GM23248 (cell line): ENCODE measurements around the gene ASTN1. TPM values are rescaled to one million over a fixed set of nuclear protein-coding genes. Genes with fewer than 3 reads are reported as not detected.

Experiments used
- DNase-seq: peaks from one replicate; pipeline ENCODE4 v3.0.0-alpha.2; 2015
- H2AFZ ChIP-seq: fragments of 200-600 bp; sonication (generic); 2 replicates; pipeline ENCODE4 v1.6.1; 2016; ENCODE audit warnings: antibody characterized with exemption
- H3F3A ChIP-seq: fragments of 200-600 bp; sonication (generic); 2 replicates; pipeline ENCODE4 v1.6.1; 2016; ENCODE audit warnings: mild to moderate bottlenecking, antibody characterized with exemption, mixed run types; ENCODE audit not compliant: insufficient read depth
- H3K27ac ChIP-seq: fragments of 200-600 bp; sonication (generic); 2 replicates; pipeline ENCODE4 v1.5.1; 2016; ENCODE audit warnings: mild to moderate bottlenecking
- H3K27me3 ChIP-seq: fragments of 200-600 bp; sonication (generic); replicated peaks from 2 replicates; pipeline ENCODE4 v1.6.1; 2016; ENCODE audit warnings: mild to moderate bottlenecking; ENCODE audit not compliant: insufficient read depth
- H3K36me3 ChIP-seq: fragments of 200-600 bp; sonication (generic); 2 replicates; pipeline ENCODE4 v1.6.1; 2016; ENCODE audit warnings: low read depth, mild to moderate bottlenecking
- H3K4me1 ChIP-seq: fragments of 200-600 bp; sonication (generic); 2 replicates; pipeline ENCODE4 v1.6.1; 2016; ENCODE audit warnings: mild to moderate bottlenecking; ENCODE audit not compliant: insufficient read depth
- H3K4me2 ChIP-seq: fragments of 200-600 bp; sonication (generic); one replicate; pipeline ENCODE4 v1.6.1; 2016; ENCODE audit warnings: mild to moderate bottlenecking; ENCODE audit not compliant: unreplicated experiment
- H3K4me3 ChIP-seq: fragments of 200-600 bp; sonication (generic); 2 replicates; pipeline ENCODE4 v1.5.1; 2016; ENCODE audit warnings: mild to moderate bottlenecking
- H3K79me2 ChIP-seq: fragments of 200-600 bp; sonication (generic); 2 replicates; pipeline ENCODE4 v1.6.1; 2016; ENCODE audit warnings: mild to moderate bottlenecking; ENCODE audit not compliant: insufficient read depth
- H3K9ac ChIP-seq: fragments of 200-600 bp; sonication (generic); 2 replicates; pipeline ENCODE4 v1.6.1; 2016; ENCODE audit warnings: mild to moderate bottlenecking
- H3K9me2 ChIP-seq: fragments of 200-600 bp; sonication (generic); 2 replicates; pipeline ENCODE4 v1.6.1; 2016; ENCODE audit warnings: mixed run types, mild to moderate bottlenecking, moderate library complexity; ENCODE audit not compliant: insufficient read depth
- H3K9me3 ChIP-seq: fragments of 200-600 bp; sonication (generic); one replicate; pipeline ENCODE4 v1.6.1; 2017; ENCODE audit warnings: low read depth
- H4K20me1 ChIP-seq: fragments of 200-600 bp; sonication (generic); 2 replicates; pipeline ENCODE4 v1.6.0; 2016; ENCODE audit not compliant: insufficient read depth
- EZH2 ChIP-seq: fragments of 200-600 bp; sonication (generic); IDR thresholded peaks from 2 replicates; pipeline ENCODE4 v1.6.1; 2018; ENCODE audit warnings: antibody characterized with exemption, mild to moderate bottlenecking; ENCODE audit not compliant: insufficient read depth, poor library complexity, severe bottlenecking
- EZH2phosphoT487 ChIP-seq: fragments of 200-600 bp; sonication (generic); IDR thresholded peaks from 2 replicates; pipeline ENCODE4 v1.6.1; 2018; ENCODE audit warnings: antibody characterized with exemption, moderate library complexity, mild to moderate bottlenecking, low read depth; ENCODE audit not compliant: insufficient read depth
- WGBS, 2 experiments: methylation state at CpG; one replicate each; pipeline ENCODE4 v1.1.6; 2015 to 2017; ENCODE audit warnings: low lambda C conversion rate in 2 of 2, low coverage in 1 of 2; ENCODE audit errors: missing lambda C conversion rate in 2 of 2; 5-methylcytosine and 5-hydroxymethylcytosine counted together
- in situ Hi-C: fragments of 300-500 bp; cut with MboI; formaldehyde crosslinking; loops from 2 replicates; pipeline ENCODE4 v1.15.0; 2020
- polyA plus RNA-seq: library from polyadenylated mRNA; unstranded; fragments of >200 nt; fragmentation: Nextera tagmentation; extraction: Ambion mirVana; gene quantifications from 2 replicates; pipeline ENCODE4 v1.2.1, GENCODE V29; 2016
- total RNA-seq: library from RNA; depleted of rRNA; stranded (reverse); fragments of >200 nt; shearing (Covaris generic); gene quantifications from 2 replicates; pipeline ENCODE4 v1.2.3, GENCODE V29; 2014

Gene ASTN1
- total and polyA plus RNA-seq, 2 experiments from 2014 or later = not detected

- H3K9ac ChIP-seq = no peak overlapping the region
Measured at GRCh38 chr1:176925223-176925622, 239.3 kb downstream of the ASTN1 start.

GRCh38 chr1:176923283-176923682 is 241.2 kb downstream of the ASTN1 start:
- Histone ChIP-seq H4K20me1 (no peaks in the 10 kb centered on the region), H3K4me1 (no peaks in the 10 kb centered on the region), H3K4me3 (no peak overlapping the region), H3K27me3 (no peaks in the 10 kb centered on the region; the same call in 1 of the 2 replicates), H3K9me3 (no peaks in the 10 kb centered on the region), H3K27ac (no peak overlapping the region), H3K4me2 (no peak overlapping the region), H3K9ac (no peak overlapping the region), H3F3A (no peaks in the 10 kb centered on the region), H3K36me3 (no peaks in the 10 kb centered on the region), H2AFZ (no peak overlapping the region), H3K9me2 (no peaks in the 10 kb centered on the region), H3K79me2 (no peaks in the 10 kb centered on the region)
- in situ Hi-C loops = loop anchor here (25.0 kb wide), 1 partner anchor 439 kb away; no protein-coding TSS in a partner anchor
- 19 to 33% methylated on average over 1 of the region's 1 CpG for WGBS, 2 experiments
- TF ChIP-seq EZH2 (no peak), EZH2phosphoT487 (no peak)
- DNase-seq = no peak

More at GRCh38 chr1:176925223-176925622, 239.3 kb downstream of the ASTN1 start:
- 65 to 69% methylated on average over 5 of the region's 5 CpGs for WGBS, 2 experiments
- H3K4me3 ChIP-seq = no peak overlapping the region
- TF ChIP-seq EZH2phosphoT487 (no peak), EZH2 (no peak)
- no peaks in the 10 kb centered on the region for H4K20me1 ChIP-seq
- H3K36me3 ChIP-seq = no peaks in the 10 kb centered on the region
- H3K4me1 ChIP-seq = no peaks in the 10 kb centered on the region
- H2AFZ ChIP-seq = no peak overlapping the region
- H3F3A ChIP-seq = no peaks in the 10 kb centered on the region
- H3K27ac ChIP-seq = no peak overlapping the region
- in situ Hi-C loops = no loop called here
- no peaks in the 10 kb centered on the region for H3K9me2 ChIP-seq
- H3K9me3 ChIP-seq = no peaks in the 10 kb centered on the region
- no peaks in the 10 kb centered on the region; the same call in 1 of the 2 replicates for H3K27me3 ChIP-seq
- DNase-seq = no peak
- no peak overlapping the region for H3K4me2 ChIP-seq
- H3K79me2 ChIP-seq = no peaks in the 10 kb centered on the region

GRCh38 chr1:176919386-176920378 is 244.8 kb downstream of the ASTN1 start:
- Histone ChIP-seq H3K9me3 (no peaks in the 10 kb centered on the region), H3K79me2 (no peaks in the 10 kb centered on the region), H3K9me2 (no peaks in the 10 kb centered on the region), H3K4me3 (no peak overlapping the region), H3K4me1 (no peaks in the 10 kb centered on the region), H3K9ac (no peak overlapping the region), H3K27me3 (no peaks in the 10 kb centered on the region; the same call in 1 of the 2 replicates), H4K20me1 (no peaks in the 10 kb centered on the region), H3K27ac (no peak overlapping the region), H3K36me3 (no peaks in the 10 kb centered on the region), H3K4me2 (no peak overlapping the region), H3F3A (no peaks in the 10 kb centered on the region), H2AFZ (no peak overlapping the region)
- no peak for DNase-seq
- 39 to 49% methylated on average over 8 of the region's 8 CpGs for WGBS, 2 experiments
- in situ Hi-C loops = loop anchor here (25.0 kb wide), 1 partner anchor 443 kb away; no protein-coding TSS in a partner anchor
- TF ChIP-seq EZH2phosphoT487 (no peak), EZH2 (no peak)

- H3K9me3 ChIP-seq = no peaks in the 10 kb centered on the region
- 66 to 72% methylated on average over 7 of the region's 7 CpGs for WGBS, 2 experiments
- no peak for DNase-seq
- no peaks in the 10 kb centered on the region for H3F3A ChIP-seq
- H3K27ac ChIP-seq = no peak overlapping the region
- no peaks in the 10 kb centered on the region for H3K36me3 ChIP-seq
- H3K4me2 ChIP-seq = no peak overlapping the region
- no peak for TF ChIP-seq EZH2
- TF ChIP-seq EZH2phosphoT487 = no peak
- no peaks in the 10 kb centered on the region for H4K20me1 ChIP-seq
- peaks cover 21% of the 10 kb centered on the region; the same call in 1 of the 2 replicates for H3K27me3 ChIP-seq
- in situ Hi-C loops = loop anchor here (25.0 kb wide), 1 partner anchor 457 kb away; no protein-coding TSS in a partner anchor
- H3K4me1 ChIP-seq = no peaks in the 10 kb centered on the region; the same call in 1 of the 2 replicates
- no peak overlapping the region for H2AFZ ChIP-seq
- H3K79me2 ChIP-seq = no peaks in the 10 kb centered on the region
- no peaks in the 10 kb centered on the region for H3K9me2 ChIP-seq
- H3K4me3 ChIP-seq = no peak overlapping the region
- H3K9ac ChIP-seq = no peak overlapping the region
Measured at GRCh38 chr1:176905648-176906047, 258.9 kb downstream of the ASTN1 start.
